Vagina (tissue), 2 donors: ENCODE results near the gene SLC38A9. TPM values are rescaled to one million over a fixed set of nuclear protein-coding genes. Genes with fewer than 3 reads are reported as not detected.
A peak's percentile ranks its signal among the peaks of the same experiment; 100 is the strongest.

ENCODE experiments used
- DNase-seq, 2 donors: peaks; one replicate each; pipeline ENCODE4 v3.0.0-alpha.2; 2017; ENCODE audit errors: extremely low spot score in 2 of 2
- H3K27ac ChIP-seq: fragments of 200-600 bp; sonication (generic); one replicate; pipeline ENCODE4 v1.5.1; 2019
- H3K27me3 ChIP-seq: fragments of 200-600 bp; sonication (generic); one replicate; pipeline ENCODE4 v1.5.1; 2019
- H3K36me3 ChIP-seq, 2 donors: fragments of 200-600 bp; sonication (generic); one replicate each; pipeline ENCODE4 v1.5.1; 2017 to 2019
- H3K4me1 ChIP-seq: fragments of 200-600 bp; sonication (generic); one replicate; pipeline ENCODE4 v1.5.1; 2019
- H3K4me3 ChIP-seq, 2 donors: fragments of 200-600 bp; sonication (generic); 1 replicate in 1 of 2; 2 replicates in 1 of 2; pipeline ENCODE4 v1.5.1; 2016 to 2019
- H3K9me3 ChIP-seq: fragments of 200-600 bp; sonication (generic); one replicate; pipeline ENCODE4 v1.5.1; 2019
- POLR2A ChIP-seq, 2 donors: fragments of 450-650 bp; IDR thresholded peaks; one replicate each; pipeline ENCODE4 v1.6.1; 2017; ENCODE audit warnings: antibody characterized with exemption in 2 of 2, mild to moderate bottlenecking in 2 of 2, moderate library complexity in 2 of 2
- POLR2AphosphoS5 ChIP-seq, 2 donors: sonication (generic); formaldehyde crosslinking; IDR thresholded peaks; one replicate each; pipeline ENCODE4 v1.9.0; 2017; ENCODE audit warnings: antibody characterized with exemption in 2 of 2, mild to moderate bottlenecking in 2 of 2, low read depth in 1 of 2; ENCODE audit not compliant: insufficient read depth in 1 of 2
- intact Hi-C: fragments of 100-400 bp; cut with DNase I; formaldehyde crosslinking; loops from one replicate; pipeline ENCODE4 v1.15.1; 2023
- total RNA-seq: library from RNA; depleted of rRNA; stranded (reverse); fragments of >200 nt; gene quantifications from one replicate; pipeline ENCODE4 v1.2.3, GENCODE V29; 2016
- TF ChIP-seq, protein P1 (sequence below), 3 experiments: fragments of 450-650 bp in 2 of 3; fragments of 200-600 bp in 1 of 3; sonication (generic) in 1 of 3; IDR thresholded peaks; one replicate each; pipeline ENCODE4 v1.5.1; 2017 to 2019; ENCODE audit warnings: antibody characterized with exemption in 3 of 3, mild to moderate bottlenecking in 2 of 3, moderate library complexity in 2 of 3

Gene SLC38A9
- total RNA-seq, 1 donor from 2014 or later, result 23.3 TPM

DNA sequence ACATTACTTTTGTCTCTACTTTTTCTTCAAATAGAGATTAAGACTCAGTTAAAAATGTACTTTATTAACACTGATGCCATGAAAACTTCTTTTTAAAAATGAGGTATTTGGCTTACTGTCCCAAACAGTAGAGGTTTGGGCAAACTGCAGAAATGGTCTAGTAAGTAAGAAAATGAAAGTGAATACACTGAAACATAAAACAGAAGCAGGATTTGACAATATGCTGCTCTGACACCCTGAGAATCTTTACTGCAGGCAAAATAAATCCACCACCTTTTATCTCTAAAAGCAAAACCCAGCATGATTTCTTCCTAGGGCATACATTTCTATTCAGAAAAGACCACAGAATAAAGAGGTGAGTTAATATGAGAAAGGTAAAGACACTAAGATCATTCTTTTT lies 86.2 kb downstream of the SLC38A9 start:
- Histone ChIP-seq H3K4me1 (peaks cover 20% of the 10 kb centered on the region), H3K36me3 (no peaks in the 10 kb centered on the region), H3K27me3 (no peaks in the 10 kb centered on the region), H3K9me3 (no peaks in the 10 kb centered on the region), H3K4me3 (no peak overlapping the region), H3K27ac (no peak overlapping the region)
- TF ChIP-seq, protein P1, sequence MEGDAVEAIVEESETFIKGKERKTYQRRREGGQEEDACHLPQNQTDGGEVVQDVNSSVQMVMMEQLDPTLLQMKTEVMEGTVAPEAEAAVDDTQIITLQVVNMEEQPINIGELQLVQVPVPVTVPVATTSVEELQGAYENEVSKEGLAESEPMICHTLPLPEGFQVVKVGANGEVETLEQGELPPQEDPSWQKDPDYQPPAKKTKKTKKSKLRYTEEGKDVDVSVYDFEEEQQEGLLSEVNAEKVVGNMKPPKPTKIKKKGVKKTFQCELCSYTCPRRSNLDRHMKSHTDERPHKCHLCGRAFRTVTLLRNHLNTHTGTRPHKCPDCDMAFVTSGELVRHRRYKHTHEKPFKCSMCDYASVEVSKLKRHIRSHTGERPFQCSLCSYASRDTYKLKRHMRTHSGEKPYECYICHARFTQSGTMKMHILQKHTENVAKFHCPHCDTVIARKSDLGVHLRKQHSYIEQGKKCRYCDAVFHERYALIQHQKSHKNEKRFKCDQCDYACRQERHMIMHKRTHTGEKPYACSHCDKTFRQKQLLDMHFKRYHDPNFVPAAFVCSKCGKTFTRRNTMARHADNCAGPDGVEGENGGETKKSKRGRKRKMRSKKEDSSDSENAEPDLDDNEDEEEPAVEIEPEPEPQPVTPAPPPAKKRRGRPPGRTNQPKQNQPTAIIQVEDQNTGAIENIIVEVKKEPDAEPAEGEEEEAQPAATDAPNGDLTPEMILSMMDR (IDR thresholded peaks at IDR 0.05), result no peak
- TF ChIP-seq POLR2A (IDR thresholded peaks at IDR 0.05) (no peak), POLR2AphosphoS5 (IDR thresholded peaks at IDR 0.05; ENCODE audit: insufficient read depth in 1 of 2, low read depth in 1 of 2) (no peak)
- DNase-seq, result no peak
- intact Hi-C loops, result no loop called here

DNA sequence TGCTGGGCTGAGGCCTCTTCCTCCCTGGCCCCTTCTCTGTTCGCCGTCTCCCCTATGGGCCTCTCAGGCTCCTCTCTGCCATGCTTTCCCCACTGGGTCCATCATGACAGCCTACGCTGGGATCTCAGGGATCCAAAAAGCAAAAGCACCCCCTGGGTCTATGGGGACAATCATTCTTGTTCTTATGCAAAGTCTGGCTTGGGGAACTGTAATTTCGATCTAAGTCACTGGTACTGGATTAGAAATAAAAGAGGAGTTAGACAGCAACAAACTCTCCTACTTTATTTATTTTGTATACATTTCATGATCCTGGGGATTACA lies 86.6 kb downstream of the SLC38A9 start:
- no peaks in the 10 kb centered on the region for H3K9me3 ChIP-seq
- H3K36me3 ChIP-seq, result no peaks in the 10 kb centered on the region
- no peak overlapping the region for H3K4me3 ChIP-seq
- H3K27ac ChIP-seq, result peak overlapping the region; percentile 26
- H3K27me3 ChIP-seq, result no peaks in the 10 kb centered on the region
- H3K4me1 ChIP-seq, result peaks cover 20% of the 10 kb centered on the region
- no peak for DNase-seq
- TF ChIP-seq, protein P1 (IDR thresholded peaks at IDR 0.05), result no peak
- TF ChIP-seq POLR2AphosphoS5 (IDR thresholded peaks at IDR 0.05; ENCODE audit: insufficient read depth in 1 of 2, low read depth in 1 of 2) (no peak), POLR2A (IDR thresholded peaks at IDR 0.05) (no peak)
- intact Hi-C loops, result no loop called here

DNA sequence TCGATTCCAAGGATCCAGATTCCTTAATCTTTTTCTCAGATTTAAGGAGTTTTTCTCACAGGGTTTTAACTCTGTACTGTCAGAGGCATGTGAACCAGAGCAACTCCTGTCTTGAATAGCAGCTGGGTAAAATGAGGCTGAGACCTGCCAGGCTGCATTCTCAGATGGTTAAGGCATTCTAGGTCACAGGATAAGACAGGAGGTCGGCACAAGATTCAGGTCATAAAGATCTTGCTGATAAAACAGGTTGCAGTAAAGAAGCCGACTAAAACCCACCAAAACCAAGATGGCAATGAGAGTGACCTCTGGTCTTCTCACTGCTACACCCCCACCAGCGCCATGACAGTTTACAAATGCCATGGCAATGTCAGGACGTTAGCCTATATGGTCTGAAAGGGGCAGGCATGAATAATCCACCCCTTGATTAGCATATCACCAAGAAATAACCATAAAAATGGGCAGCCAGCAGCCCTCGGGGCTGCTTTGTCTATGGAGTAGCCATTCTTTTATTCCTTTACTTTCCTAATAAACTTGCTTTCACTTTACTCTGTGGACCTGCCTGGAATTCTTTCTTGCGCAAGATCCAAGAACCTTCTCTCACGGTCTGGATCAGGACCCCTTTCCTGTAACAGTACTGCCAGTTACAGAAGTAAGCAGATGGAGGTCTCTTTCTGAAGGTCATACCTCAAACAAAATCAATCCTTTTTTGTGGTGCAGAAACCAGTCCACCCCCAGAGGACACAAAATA lies 87.1 kb downstream of the SLC38A9 start:
- H3K27ac ChIP-seq, result peak overlapping the region; percentile 26
- H3K36me3 ChIP-seq, result no peaks in the 10 kb centered on the region
- DNase-seq, result no peak
- peaks cover 20% of the 10 kb centered on the region for H3K4me1 ChIP-seq
- TF ChIP-seq POLR2A (IDR thresholded peaks at IDR 0.05) (no peak), POLR2AphosphoS5 (IDR thresholded peaks at IDR 0.05; ENCODE audit: insufficient read depth in 1 of 2, low read depth in 1 of 2) (no peak)
- TF ChIP-seq, protein P1 (IDR thresholded peaks at IDR 0.05), result no peak
- no peaks in the 10 kb centered on the region for H3K9me3 ChIP-seq
- H3K4me3 ChIP-seq, result no peak overlapping the region
- no peaks in the 10 kb centered on the region for H3K27me3 ChIP-seq
- intact Hi-C loops, result no loop called here

DNA sequence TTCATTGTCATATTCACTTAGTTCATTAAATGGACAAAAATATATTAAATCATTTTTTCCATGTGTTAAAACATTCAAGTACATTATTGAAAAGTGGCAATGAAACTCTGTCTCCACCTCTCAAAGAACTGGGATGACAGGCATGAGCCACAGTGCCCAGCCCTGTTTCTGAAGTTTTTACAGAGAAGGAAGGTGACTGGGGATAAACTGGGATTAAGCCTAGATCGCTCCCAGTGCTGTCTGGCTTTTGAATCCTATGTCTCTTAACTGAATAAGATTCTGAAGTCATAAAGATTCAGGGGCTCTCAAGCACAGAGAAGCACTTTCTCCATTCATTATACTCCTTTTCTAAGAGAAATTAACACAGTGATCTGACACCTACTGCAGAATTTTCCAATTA lies 88.3 kb downstream of the SLC38A9 start:
- intact Hi-C loops, result no loop called here
- peaks cover 20% of the 10 kb centered on the region for H3K4me1 ChIP-seq
- TF ChIP-seq, protein P1 (IDR thresholded peaks at IDR 0.05), result no peak
- no peak for TF ChIP-seq POLR2A (IDR thresholded peaks at IDR 0.05)
- TF ChIP-seq POLR2AphosphoS5 (IDR thresholded peaks at IDR 0.05; ENCODE audit: insufficient read depth in 1 of 2, low read depth in 1 of 2), result no peak

DNA sequence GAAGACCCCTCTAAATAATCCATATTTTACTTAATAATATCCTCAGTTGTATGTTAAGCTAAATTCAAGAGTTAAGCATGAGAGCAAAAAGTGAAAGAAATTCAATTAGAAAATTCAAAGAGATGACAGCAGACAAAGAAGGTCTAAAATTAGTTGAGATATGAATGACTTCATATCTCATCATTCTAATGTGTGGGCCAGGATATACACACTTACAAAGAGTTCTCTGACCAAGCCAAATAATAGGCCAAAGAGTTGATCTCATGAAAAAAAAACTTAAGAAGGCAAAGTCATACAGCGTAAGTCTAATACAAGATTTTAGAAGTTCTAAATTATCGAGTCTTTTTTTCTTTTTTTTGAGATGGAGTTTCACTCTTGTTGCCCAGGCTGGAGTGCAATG lies 89.7 kb downstream of the SLC38A9 start:
- Histone ChIP-seq H3K4me3 (no peak overlapping the region), H3K9me3 (no peaks in the 10 kb centered on the region), H3K4me1 (peaks cover 20% of the 10 kb centered on the region), H3K27ac (no peak overlapping the region), H3K36me3 (no peaks in the 10 kb centered on the region), H3K27me3 (no peaks in the 10 kb centered on the region)
- TF ChIP-seq, protein P1 (IDR thresholded peaks at IDR 0.05), result no peak
- TF ChIP-seq POLR2AphosphoS5 (IDR thresholded peaks at IDR 0.05; ENCODE audit: insufficient read depth in 1 of 2, low read depth in 1 of 2), result no peak
- no peak for TF ChIP-seq POLR2A (IDR thresholded peaks at IDR 0.05)
- DNase-seq, result no peak
- intact Hi-C loops, result no loop called here

More for the DNA sequence above, 88.3 kb downstream of the SLC38A9 start:
- H3K27me3 ChIP-seq, result no peaks in the 10 kb centered on the region
- DNase-seq, result no peak
- H3K36me3 ChIP-seq, result no peaks in the 10 kb centered on the region
- no peak overlapping the region for H3K27ac ChIP-seq
- no peaks in the 10 kb centered on the region for H3K9me3 ChIP-seq
- H3K4me3 ChIP-seq, result no peak overlapping the region
